ENCODE results near the gene CAD. TPM values are rescaled to one million over a fixed set of nuclear protein-coding genes. Genes with fewer than 3 reads are reported as not detected.

The CAD gene
- polyA plus RNA-seq, 3 donors = 40.8 to 42.0 (median 41.9) TPM

- no peak for DNase-seq (ENCODE audit: low read depth in 3 of 3, low spot score in 2 of 3)
These were observed 5.2 kb downstream of the CAD start for GRCh38 chr2:27222407-27222806.

GRCh38 chr2:27223416-27223815, 6.2 kb downstream of the CAD start:
- DNase-seq (ENCODE audit: low read depth in 3 of 3, low spot score in 2 of 3) = no peak

GRCh38 chr2:27225526-27225925, 8.4 kb downstream of the CAD start:
- no peak for DNase-seq (ENCODE audit: low read depth in 3 of 3, low spot score in 2 of 3)

- no peak for DNase-seq (ENCODE audit: low read depth in 3 of 3, low spot score in 2 of 3)
These were observed 10.3 kb downstream of the CAD start for GRCh38 chr2:27227501-27227900.

- DNase-seq (ENCODE audit: low read depth in 3 of 3, low spot score in 2 of 3) = no peak
These were observed 14.8 kb downstream of the CAD start for GRCh38 chr2:27231921-27232320.

GRCh38 chr2:27233341-27233740, 16.2 kb downstream of the CAD start:
- no peak for DNase-seq (ENCODE audit: low read depth in 3 of 3, low spot score in 2 of 3)

GRCh38 chr2:27236136-27236535, 19.0 kb downstream of the CAD start:
- no peak for DNase-seq (ENCODE audit: low read depth in 3 of 3, low spot score in 2 of 3)

- DNase-seq (ENCODE audit: low read depth in 3 of 3, low spot score in 2 of 3) = no peak
These were observed 19.5 kb downstream of the CAD start for GRCh38 chr2:27236626-27237025.

- DNase-seq (ENCODE audit: low read depth in 3 of 3, low spot score in 2 of 3) = no peak
These were observed 20.3 kb downstream of the CAD start for GRCh38 chr2:27237341-27237945.

- no peak for DNase-seq (ENCODE audit: low read depth in 3 of 3, low spot score in 2 of 3)
These were observed 21.8 kb downstream of the CAD start for GRCh38 chr2:27238976-27239375.

GRCh38 chr2:27240406-27240805, 23.2 kb downstream of the CAD start:
- no peak for DNase-seq (ENCODE audit: low read depth in 3 of 3, low spot score in 2 of 3)

- no peak for DNase-seq (ENCODE audit: low read depth in 3 of 3, low spot score in 2 of 3)
These were observed 24.8 kb downstream of the CAD start for GRCh38 chr2:27241761-27242613.

GRCh38 chr2:27242614-27242951, 25.4 kb downstream of the CAD start:
- no peak for DNase-seq (ENCODE audit: low read depth in 3 of 3, low spot score in 2 of 3)

GRCh38 chr2:27243391-27244130, 26.4 kb downstream of the CAD start:
- no peak for DNase-seq (ENCODE audit: low read depth in 3 of 3, low spot score in 2 of 3)

- no peak for DNase-seq (ENCODE audit: low read depth in 3 of 3, low spot score in 2 of 3)
These were observed 27.9 kb downstream of the CAD start for GRCh38 chr2:27245116-27245515.

GRCh38 chr2:27245626-27246025, 28.5 kb downstream of the CAD start:
- no peak for DNase-seq (ENCODE audit: low read depth in 3 of 3, low spot score in 2 of 3)

GRCh38 chr2:27247893-27248292, 30.7 kb downstream of the CAD start:
- DNase-seq (ENCODE audit: low read depth in 3 of 3, low spot score in 2 of 3) = no peak

GRCh38 chr2:27249159-27249890, 32.2 kb downstream of the CAD start:
- no peak for DNase-seq (ENCODE audit: low read depth in 3 of 3, low spot score in 2 of 3)

- DNase-seq (ENCODE audit: low read depth in 3 of 3, low spot score in 2 of 3) = peak in 1 of 3 donors; percentile 38
These were observed 32.9 kb downstream of the CAD start for GRCh38 chr2:27249891-27250651.

- no peak for DNase-seq (ENCODE audit: low read depth in 3 of 3, low spot score in 2 of 3)
These were observed 33.6 kb downstream of the CAD start for GRCh38 chr2:27250652-27251379.
